ENCODE data around the gene MEST. TPM values are rescaled to one million over a fixed set of nuclear protein-coding genes. Genes with fewer than 3 reads are reported as not detected.
"Not testable (repeated sequence)": the region's sequence is repeated elsewhere in the genome, so short reads cannot be mapped to it uniquely, and the experiment has no call there.

The MEST gene
- total RNA-seq, 1 donor from 2014 or later = 963 TPM

DNA sequence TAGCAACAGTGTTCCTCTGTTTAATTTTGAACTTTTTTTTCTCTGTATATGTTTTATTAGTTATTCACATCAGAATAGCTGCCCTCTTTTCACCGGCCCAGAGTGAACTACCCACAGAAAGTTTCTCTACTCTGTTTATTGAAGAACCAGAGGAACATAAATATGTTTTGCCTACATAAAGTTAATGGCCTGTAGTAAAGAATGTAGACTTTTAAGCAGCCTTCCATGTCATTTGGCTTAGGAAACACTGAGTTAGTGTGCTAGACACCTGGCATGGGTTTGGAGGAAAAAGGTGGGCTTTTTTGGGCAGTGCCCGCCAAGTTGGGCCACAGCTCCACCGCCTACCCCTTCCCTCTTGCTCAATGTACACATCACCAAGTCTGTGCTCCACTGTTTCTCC is 8.9 kb upstream of the MEST start:
- no peak for DNase-seq (ENCODE audit: low spot score)

DNA sequence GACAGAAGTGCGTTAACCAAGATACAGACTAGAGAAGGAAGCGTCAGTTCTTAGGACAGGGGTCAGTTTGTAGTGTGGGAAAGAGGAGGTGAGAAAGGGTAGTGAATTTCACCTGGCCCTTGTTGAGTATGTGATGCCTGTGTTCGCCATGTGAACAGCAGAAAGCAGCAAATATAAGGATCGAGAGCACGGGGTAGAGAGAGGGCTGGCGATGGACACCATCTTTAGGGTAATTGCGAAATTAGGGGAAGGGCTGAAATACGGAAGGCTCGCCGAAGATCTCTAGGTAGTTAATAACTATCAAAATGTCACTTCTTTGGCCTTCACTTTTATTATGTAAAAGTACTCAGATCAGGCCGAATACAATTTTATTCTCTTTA is 6.2 kb upstream of the MEST start:
- no peak for DNase-seq (ENCODE audit: low spot score)

- no peak for DNase-seq (ENCODE audit: low spot score)
Observed at GRCh38 chr7:130486114-130486953, 5.6 kb upstream of the MEST start.

- DNase-seq (ENCODE audit: low spot score) = no peak
Observed at GRCh38 chr7:130486954-130487436, 4.9 kb upstream of the MEST start.

GRCh38 chr7:130488392-130489139 is 3.3 kb upstream of the MEST start:
- no peak for DNase-seq (ENCODE audit: low spot score)

- no peak for DNase-seq (ENCODE audit: low spot score)
Observed at GRCh38 chr7:130489140-130489983, 2.5 kb upstream of the MEST start.

DNA sequence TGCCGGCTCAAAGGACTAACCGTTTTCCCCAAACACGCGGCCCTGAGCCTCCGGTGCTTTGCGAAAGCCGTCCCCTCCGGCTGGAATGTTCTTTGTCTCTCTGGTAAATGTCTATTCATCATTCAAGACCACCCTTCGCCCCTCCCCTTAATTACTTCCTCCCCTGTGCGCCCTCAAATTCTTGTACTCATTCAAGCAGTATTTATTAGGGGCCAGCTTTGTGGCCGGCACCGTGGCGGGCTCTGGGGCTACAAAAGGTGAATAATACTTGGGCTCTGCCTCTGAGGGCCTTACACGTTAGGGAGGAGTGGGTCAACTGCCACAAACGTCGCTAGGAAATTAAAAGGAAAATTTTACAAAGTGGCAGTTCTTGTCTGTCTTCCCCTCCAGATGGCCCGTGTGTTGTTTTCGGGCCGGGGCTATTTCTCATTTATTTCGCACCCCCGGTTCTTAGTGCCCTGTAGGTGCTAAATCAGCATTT is 1.5 kb upstream of the MEST start:
- DNase-seq (ENCODE audit: low spot score) = no peak

DNA sequence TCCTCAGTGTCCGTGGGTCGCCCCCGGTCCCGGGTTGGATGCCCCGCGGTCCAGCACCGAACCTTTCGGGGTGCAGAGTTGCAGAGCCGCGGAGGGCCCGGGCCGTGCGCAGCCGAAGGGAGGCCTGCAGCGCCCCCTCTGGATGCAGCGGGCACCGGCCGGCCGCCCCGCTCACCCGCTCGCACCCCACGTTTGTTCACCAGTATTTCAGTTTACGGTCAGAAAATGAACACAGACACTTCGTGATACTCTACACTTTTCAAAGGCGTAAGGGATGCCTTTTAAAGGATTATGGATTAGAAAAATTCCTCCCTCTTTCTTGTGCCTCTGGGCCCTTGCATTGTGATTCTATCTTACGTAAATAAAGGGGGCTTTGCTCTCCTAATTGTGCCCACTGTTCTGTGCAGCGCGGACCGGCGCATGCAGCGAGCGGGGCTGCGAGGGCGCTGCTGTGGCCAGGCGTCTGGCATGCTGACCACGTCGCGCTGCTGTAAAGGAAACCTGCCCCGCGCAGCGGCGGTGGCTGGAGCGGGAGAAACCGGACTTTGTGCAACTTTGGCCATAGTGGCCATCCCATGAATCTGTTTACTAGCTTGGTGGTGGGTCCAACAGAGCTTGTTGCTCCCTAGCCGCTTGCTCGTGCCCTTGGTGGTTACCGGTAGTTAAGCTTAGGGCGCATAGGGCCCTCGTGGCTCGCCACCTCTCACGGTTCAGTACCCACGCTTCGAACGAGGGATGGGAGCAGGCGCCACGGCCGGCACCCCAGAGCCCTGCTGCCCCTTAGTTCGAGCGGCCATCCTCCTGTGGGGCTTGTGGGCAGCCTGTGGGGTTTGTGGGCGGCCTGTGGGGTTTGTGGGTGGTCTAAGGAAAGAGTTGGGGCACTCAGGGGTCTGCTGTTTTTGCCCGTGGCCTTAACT is 739 bp upstream of the MEST start:
- no peak for DNase-seq (ENCODE audit: low spot score)

- no peak for DNase-seq (ENCODE audit: low spot score)
Observed at GRCh38 chr7:130492523-130493274, 814 bp downstream of the MEST start.

DNA sequence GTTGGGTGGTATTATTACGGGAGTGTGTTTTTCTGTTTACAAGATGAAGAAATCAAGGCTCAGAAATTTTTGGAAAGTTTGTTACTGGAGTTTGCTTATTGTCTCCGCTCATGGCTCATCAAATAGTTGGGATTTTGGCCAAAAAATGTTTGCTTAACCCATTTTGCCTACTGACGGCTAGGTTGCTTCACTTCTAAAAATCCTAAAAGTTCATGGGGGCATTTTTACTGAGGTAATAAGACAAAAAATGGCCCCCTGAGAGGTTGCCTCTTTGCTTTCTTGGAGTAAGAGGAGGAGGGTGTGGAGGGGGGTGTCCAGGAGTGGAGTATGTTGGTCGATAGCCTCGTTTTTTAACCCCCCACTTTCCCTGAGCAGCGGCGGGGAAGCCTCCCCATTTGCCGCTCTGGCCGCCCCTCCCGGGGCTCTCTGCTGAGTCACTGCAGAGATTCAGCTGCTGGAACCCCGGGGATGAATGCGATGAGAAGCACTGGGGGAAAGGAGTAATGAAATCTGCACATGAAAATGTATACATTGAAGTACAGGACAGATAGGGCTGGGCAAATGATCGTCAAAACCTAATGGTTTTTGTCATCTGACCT is 1.5 kb downstream of the MEST start:
- DNase-seq (ENCODE audit: low spot score) = no peak

- DNase-seq (ENCODE audit: low spot score) = no peak
Observed at GRCh38 chr7:130494431-130494858, 2.6 kb downstream of the MEST start.

GRCh38 chr7:130500463-130500862 is 8.6 kb downstream of the MEST start:
- DNase-seq (ENCODE audit: low spot score) = no peak

- DNase-seq (ENCODE audit: low spot score) = no peak
Observed at GRCh38 chr7:130500910-130501309, 9.0 kb downstream of the MEST start.

GRCh38 chr7:130505753-130506152 is 13.9 kb downstream of the MEST start:
- DNase-seq (ENCODE audit: low spot score) = no peak

DNA sequence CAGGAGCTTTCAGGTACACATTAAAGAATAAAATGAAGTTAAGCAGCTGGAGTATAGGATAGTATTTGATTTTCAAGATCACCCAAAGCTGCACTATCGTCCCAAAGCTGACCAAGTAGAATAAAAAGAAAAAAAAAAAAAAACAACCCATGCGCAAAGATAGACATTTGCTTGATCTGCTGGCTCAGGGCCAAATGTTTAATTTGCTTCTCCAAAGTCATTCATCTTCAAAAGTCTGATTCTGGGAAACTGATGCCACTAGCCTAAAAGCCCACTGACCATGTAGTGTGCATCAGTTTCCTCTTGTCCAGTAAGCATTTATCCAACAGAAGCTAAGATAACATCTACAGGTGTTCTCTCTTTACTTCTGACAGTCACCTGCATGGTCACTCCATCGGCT is 14.5 kb downstream of the MEST start:
- DNase-seq (ENCODE audit: low spot score) = no peak

DNA sequence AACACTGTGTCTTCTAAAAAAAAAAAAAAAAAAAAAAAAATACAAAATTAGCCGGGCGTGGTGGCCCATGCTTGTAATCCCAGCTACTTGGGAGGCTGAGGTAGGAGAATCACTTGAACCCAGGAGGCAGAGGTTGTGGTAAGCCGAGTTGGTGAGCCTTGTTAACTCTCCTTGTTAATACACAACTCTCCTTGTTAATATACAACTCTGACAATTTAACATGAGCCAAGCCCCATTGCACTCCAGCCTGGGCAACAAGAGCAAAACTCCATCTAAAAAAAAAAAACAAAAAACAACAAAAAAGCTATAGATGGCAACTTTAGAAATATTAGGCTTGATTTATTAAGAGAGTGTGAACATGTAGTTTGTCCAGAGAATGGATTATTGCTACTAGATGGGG is 20.2 kb downstream of the MEST start:
- DNase-seq (ENCODE audit: low spot score) = not testable (repeated sequence)

- DNase-seq (ENCODE audit: low spot score) = no peak
Observed at GRCh38 chr7:130513447-130513846, 21.6 kb downstream of the MEST start.

GRCh38 chr7:130515315-130516040 is 23.6 kb downstream of the MEST start:
- no peak for DNase-seq (ENCODE audit: low spot score)

Data from mesenteric fat pad (tissue), 1 donor.